ENCODE measurements around the gene FBXW5.

DNA sequence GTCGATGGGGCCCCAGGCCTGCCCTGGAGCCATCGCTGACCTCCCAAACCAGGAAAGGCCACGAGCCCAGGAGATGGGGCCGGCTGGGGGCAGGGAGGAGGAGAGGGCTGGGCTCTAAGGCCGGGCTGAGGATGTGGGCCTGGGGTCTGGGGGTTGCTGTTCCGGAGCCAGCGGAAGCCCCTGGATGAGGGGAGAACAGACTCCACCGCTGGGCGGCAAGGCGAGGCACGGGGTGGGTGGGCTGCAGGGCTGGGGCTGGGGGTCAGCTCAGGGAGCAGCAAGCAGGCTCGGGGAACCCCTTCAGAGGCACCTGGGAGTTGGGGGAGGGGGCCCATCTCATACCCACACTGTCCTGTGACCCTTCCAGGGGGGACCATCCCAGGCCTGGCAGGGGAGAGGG, 19.2 kb upstream of the FBXW5 start:
- TF ChIP-seq, protein P1, sequence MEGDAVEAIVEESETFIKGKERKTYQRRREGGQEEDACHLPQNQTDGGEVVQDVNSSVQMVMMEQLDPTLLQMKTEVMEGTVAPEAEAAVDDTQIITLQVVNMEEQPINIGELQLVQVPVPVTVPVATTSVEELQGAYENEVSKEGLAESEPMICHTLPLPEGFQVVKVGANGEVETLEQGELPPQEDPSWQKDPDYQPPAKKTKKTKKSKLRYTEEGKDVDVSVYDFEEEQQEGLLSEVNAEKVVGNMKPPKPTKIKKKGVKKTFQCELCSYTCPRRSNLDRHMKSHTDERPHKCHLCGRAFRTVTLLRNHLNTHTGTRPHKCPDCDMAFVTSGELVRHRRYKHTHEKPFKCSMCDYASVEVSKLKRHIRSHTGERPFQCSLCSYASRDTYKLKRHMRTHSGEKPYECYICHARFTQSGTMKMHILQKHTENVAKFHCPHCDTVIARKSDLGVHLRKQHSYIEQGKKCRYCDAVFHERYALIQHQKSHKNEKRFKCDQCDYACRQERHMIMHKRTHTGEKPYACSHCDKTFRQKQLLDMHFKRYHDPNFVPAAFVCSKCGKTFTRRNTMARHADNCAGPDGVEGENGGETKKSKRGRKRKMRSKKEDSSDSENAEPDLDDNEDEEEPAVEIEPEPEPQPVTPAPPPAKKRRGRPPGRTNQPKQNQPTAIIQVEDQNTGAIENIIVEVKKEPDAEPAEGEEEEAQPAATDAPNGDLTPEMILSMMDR (conservative IDR thresholded peaks at IDR 0.05; ENCODE audit: low read length): no peak
- TF ChIP-seq EZH2phosphoT487 (IDR thresholded peaks at IDR 0.05; ENCODE audit: borderline replicate concordance, low read depth, low read length): no peak
